Transverse colon (tissue), 4 donors: Measurements from ENCODE around the gene AMIGO1. TPM values are rescaled to one million over a fixed set of nuclear protein-coding genes. Genes with fewer than 3 reads are reported as not detected.
A peak's percentile ranks its signal among the peaks of the same experiment; 100 is the strongest.

ENCODE experiments used
- DNase-seq: peaks from one replicate; pipeline ENCODE4 v3.0.0-alpha.2; 2019
- H3K27ac ChIP-seq, 4 donors: fragments of 200-600 bp; sonication (generic); 2 replicates each; pipeline ENCODE4 v1.5.1; 2016 to 2018; ENCODE audit warnings: inconsistent platforms in 4 of 4
- H3K27me3 ChIP-seq: fragments of 200-600 bp; sonication (generic); 2 replicates; pipeline ENCODE4 v1.5.1; 2017; ENCODE audit warnings: inconsistent platforms
- H3K36me3 ChIP-seq, 4 donors: fragments of 200-600 bp; sonication (generic); 2 replicates each; pipeline ENCODE4 v1.5.1; 2017 to 2019; ENCODE audit warnings: inconsistent platforms in 4 of 4
- H3K4me1 ChIP-seq, 4 donors: fragments of 200-600 bp; sonication (generic); 2 replicates each; pipeline ENCODE4 v1.5.1; 2017 to 2020; ENCODE audit warnings: inconsistent platforms in 4 of 4
- H3K4me3 ChIP-seq, 4 donors: fragments of 200-600 bp; sonication (generic); 1 replicate in 1 of 4; 2 replicates in 3 of 4; pipeline versions ENCODE4 v1.5.1 to v1.6.1; 2017 to 2019; ENCODE audit warnings: inconsistent platforms in 4 of 4
- H3K9me3 ChIP-seq, 2 donors: fragments of 200-600 bp; sonication (generic); 2 replicates each; pipeline ENCODE4 v1.5.1; 2017 to 2019; ENCODE audit warnings: inconsistent platforms in 2 of 2
- EP300 ChIP-seq: sonication (generic); formaldehyde crosslinking; IDR thresholded peaks from one replicate; pipeline ENCODE4 v1.6.1; 2017; ENCODE audit warnings: antibody characterized with exemption, low read depth
- POLR2A ChIP-seq: fragments of 450-650 bp; IDR thresholded peaks from one replicate; pipeline ENCODE4 v1.6.1; 2016; ENCODE audit warnings: antibody characterized with exemption, mild to moderate bottlenecking, moderate library complexity
- POLR2AphosphoS5 ChIP-seq, 3 donors: sonication (generic); formaldehyde crosslinking; IDR thresholded peaks; one replicate each; pipeline ENCODE4 v1.6.1; 2016; ENCODE audit warnings: antibody characterized with exemption in 3 of 3
- WGBS, 2 donors: methylation state at CpG; one replicate each; pipeline ENCODE4 v1.1.5; 2018; ENCODE audit warnings: low coverage in 1 of 2; 5-methylcytosine and 5-hydroxymethylcytosine counted together
- in situ Hi-C, 4 donors: fragments of 200-750 bp; cut with MboI; loops; one replicate each; pipeline versions ENCODE4 v1.15.0 to v1.15.1; 2017; ENCODE audit warnings: low sequenced_read_pairs in 3 of 4, low pct_ligation_motif_present in 1 of 4, low pct_unique_long_range_greater_than_20kb in 1 of 4
- intact Hi-C: fragments of 100-400 bp; cut with DNase I; formaldehyde crosslinking; loops from one replicate; pipeline ENCODE4 v1.15.1; 2023; ENCODE audit warnings: low total_unique reads
- total RNA-seq, 4 donors: library from RNA; depleted of rRNA; stranded (reverse); fragments of >200 nt; gene quantifications; one replicate each; pipeline ENCODE4 v1.1.0, GENCODE V29; 2016
- TF ChIP-seq, protein P1 (sequence below), 5 experiments: fragments of 200-600 bp in 3 of 5; fragments of 450-650 bp in 2 of 5; sonication (generic) in 3 of 5; IDR thresholded peaks; 1 replicate in 2 of 5; 2 replicates in 3 of 5; pipeline ENCODE4 v1.5.1; 2016 to 2017; ENCODE audit warnings: antibody characterized with exemption in 5 of 5, inconsistent platforms in 3 of 5, mild to moderate bottlenecking in 2 of 5, moderate library complexity in 1 of 5

Gene AMIGO1
- total RNA-seq, 4 donors from 2014 or later: 0.60 to 8.1 (median 3.5) TPM

DNA sequence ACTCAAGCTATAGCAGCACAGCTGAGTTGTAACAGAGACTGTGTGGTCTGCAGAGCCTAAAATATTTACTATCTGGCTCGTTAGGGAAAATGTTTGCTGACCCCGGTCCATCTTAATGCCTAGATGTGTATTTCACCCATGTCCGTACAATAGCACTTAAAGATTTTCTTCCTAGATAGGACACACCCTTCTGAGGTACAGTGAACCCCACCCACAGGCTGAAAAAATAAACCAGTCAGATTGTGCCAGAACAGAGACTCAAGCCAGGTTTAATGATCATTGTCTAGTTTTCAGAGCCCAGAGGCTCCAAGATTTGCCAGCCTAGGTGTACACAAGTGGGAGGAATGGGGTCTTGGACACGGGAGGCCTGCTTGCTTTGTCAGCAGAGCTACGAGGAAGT, 5.6 kb downstream of the AMIGO1 start:
- no peak for DNase-seq

DNA sequence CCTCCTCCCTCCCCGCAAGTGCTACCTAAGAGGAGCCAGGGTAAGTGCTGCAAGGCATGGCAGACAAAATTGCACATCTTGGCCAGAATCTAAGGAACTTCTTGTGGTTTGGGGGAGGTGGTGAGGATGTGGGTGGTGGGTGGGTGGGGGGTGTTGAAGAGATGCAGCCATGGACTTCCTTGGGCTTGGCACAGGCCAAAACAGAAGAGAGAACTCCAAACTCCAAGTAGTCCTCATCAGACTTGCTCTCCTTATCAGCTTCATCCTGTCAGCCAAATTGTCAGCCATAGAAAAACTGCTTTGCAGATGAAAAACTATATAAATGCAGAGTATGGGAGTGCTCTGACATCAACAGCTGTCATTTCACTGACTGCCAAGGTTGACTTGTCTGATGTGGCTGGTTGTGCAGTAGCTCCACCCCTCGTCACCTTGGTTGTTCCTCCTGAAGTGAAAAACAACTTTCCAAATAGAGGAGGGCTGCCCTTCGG, 7.1 kb downstream of the AMIGO1 start:
- intact Hi-C loops: no loop called here
- TF ChIP-seq POLR2AphosphoS5 (IDR thresholded peaks at IDR 0.05) (no peak), POLR2A (no peak), EP300 (no peak)
- TF ChIP-seq, protein P1, sequence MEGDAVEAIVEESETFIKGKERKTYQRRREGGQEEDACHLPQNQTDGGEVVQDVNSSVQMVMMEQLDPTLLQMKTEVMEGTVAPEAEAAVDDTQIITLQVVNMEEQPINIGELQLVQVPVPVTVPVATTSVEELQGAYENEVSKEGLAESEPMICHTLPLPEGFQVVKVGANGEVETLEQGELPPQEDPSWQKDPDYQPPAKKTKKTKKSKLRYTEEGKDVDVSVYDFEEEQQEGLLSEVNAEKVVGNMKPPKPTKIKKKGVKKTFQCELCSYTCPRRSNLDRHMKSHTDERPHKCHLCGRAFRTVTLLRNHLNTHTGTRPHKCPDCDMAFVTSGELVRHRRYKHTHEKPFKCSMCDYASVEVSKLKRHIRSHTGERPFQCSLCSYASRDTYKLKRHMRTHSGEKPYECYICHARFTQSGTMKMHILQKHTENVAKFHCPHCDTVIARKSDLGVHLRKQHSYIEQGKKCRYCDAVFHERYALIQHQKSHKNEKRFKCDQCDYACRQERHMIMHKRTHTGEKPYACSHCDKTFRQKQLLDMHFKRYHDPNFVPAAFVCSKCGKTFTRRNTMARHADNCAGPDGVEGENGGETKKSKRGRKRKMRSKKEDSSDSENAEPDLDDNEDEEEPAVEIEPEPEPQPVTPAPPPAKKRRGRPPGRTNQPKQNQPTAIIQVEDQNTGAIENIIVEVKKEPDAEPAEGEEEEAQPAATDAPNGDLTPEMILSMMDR (IDR thresholded peaks at IDR 0.05): no peak
- Histone ChIP-seq H3K9me3 (no peaks in the 10 kb centered on the region), H3K4me1 (peaks cover 18 to 44% (median 28%) of the 10 kb centered on the region in 4 donors), H3K4me3 (no peak overlapping the region), H3K36me3 (no peaks in the 10 kb centered on the region), H3K27me3 (no peaks in the 10 kb centered on the region), H3K27ac (peak overlapping the region in 2 of 4 donors; percentile 21 to 56)
- WGBS, 2 donors: 76 to 78% methylated on average over 3 of the region's 3 CpGs
- no peak for DNase-seq
- in situ Hi-C loops: no loop called here

More for the DNA sequence above, 5.6 kb downstream of the AMIGO1 start:
- H3K27me3 ChIP-seq: no peaks in the 10 kb centered on the region
- 41 to 50% methylated on average over 3 to 5 of the region's 5 CpGs for WGBS, 2 donors
- peaks cover 19 to 37% (median 32%) of the 10 kb centered on the region in 4 donors for H3K4me1 ChIP-seq
- H3K27ac ChIP-seq: peak overlapping the region; percentile 18 to 47 (median 38)
- in situ Hi-C loops: no loop called here
- no peak for TF ChIP-seq POLR2A
- TF ChIP-seq, protein P1 (IDR thresholded peaks at IDR 0.05): no peak
- no peaks in the 10 kb centered on the region for H3K9me3 ChIP-seq
- no peak overlapping the region for H3K4me3 ChIP-seq
- no peaks in the 10 kb centered on the region for H3K36me3 ChIP-seq
- intact Hi-C loops: no loop called here

DNA sequence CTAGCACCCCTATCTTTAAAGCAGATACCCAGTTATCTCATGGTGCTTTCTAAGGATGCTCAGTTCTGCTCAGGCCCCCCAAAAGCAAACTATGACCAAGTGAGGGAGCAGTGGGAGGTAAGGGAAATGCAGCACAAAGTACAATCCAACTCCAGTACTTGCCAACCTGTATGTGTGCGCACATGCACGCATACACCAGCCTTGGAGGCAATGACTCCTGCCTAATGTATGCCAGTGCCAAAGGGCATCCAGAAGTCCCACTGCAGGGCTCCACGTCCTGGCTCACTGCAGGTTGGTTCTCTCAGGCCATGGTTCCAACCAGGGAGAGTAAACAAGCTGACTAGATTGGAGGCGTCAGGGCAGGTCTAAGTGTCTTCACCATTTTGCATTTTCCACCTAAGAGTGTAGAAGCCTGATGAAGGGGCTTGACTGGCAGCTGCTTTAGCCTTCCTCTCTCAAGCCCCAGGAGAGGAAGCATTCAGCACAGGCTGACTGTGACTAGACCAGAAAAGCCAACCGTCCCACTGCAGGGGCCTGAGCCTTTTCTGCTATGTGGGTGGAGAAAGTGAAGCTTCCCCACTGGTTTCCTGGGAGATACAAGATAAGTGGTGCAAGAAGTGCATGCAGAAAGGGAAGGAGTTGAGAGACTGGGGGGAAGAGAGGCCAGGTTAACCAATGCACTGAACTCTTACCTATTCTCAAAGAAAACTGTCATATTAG, 7.7 kb downstream of the AMIGO1 start:
- no peak for TF ChIP-seq POLR2A
- no peak for TF ChIP-seq EP300
- TF ChIP-seq, protein P1 (IDR thresholded peaks at IDR 0.05): no peak
- no peak for TF ChIP-seq POLR2AphosphoS5 (IDR thresholded peaks at IDR 0.05)
- Histone ChIP-seq H3K36me3 (no peaks in the 10 kb centered on the region), H3K4me1 (peaks cover 18 to 44% (median 28%) of the 10 kb centered on the region in 4 donors), H3K9me3 (no peaks in the 10 kb centered on the region), H3K27ac (peak overlapping the region in 3 of 4 donors; percentile 56 to 64 (median 56)), H3K4me3 (no peak overlapping the region), H3K27me3 (no peaks in the 10 kb centered on the region)
- in situ Hi-C loops: no loop called here
- no peak for DNase-seq
- 60 to 77% methylated on average over 1 to 5 of the region's 5 CpGs for WGBS, 2 donors
- intact Hi-C loops: no loop called here

DNA sequence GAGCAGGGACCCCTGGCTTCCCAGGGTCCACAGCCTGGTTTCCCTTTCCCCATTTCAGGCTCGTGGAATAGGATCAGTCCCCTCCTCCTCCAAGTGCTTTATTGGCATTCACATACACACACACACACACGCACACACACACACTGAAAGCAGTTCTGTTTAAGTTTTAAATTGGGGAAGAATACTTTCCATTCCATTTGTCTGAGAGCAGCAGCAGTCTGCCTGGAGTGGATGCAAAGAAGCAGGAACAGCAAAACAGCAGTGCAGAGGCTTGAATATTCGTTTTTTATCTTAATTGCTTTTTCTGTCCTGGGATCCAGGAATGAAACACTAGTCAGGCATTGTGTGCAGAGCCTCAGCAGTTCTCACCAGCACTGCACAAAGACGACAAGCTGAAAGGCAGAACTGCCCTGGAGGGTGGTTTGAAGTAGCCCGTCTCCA, 8.6 kb downstream of the AMIGO1 start:
- Histone ChIP-seq H3K36me3 (no peaks in the 10 kb centered on the region), H3K4me3 (no peak overlapping the region), H3K27ac (peak overlapping the region; percentile 31 to 64 (median 56)), H3K27me3 (no peaks in the 10 kb centered on the region), H3K9me3 (no peaks in the 10 kb centered on the region), H3K4me1 (peaks cover 18 to 44% (median 28%) of the 10 kb centered on the region in 4 donors)
- in situ Hi-C loops (no loop called here), intact Hi-C loops (no loop called here)
- WGBS, 2 donors: 57 to 65% methylated on average over 1 to 5 of the region's 5 CpGs
- no peak for DNase-seq
- TF ChIP-seq, protein P1 (IDR thresholded peaks at IDR 0.05): no peak
- TF ChIP-seq POLR2AphosphoS5 (IDR thresholded peaks at IDR 0.05) (no peak), POLR2A (no peak), EP300 (no peak)
